Measurements from ENCODE around the gene MYO1G.
"Not testable (repeated sequence)": the region's sequence is repeated elsewhere in the genome, so short reads cannot be mapped to it uniquely, and the experiment has no call there.

The MYO1G gene

GRCh38 chr7:44999245-45000092 is 20.7 kb upstream of the MYO1G start:
- peak; percentile 99 to 100 for DNase-seq

DNA sequence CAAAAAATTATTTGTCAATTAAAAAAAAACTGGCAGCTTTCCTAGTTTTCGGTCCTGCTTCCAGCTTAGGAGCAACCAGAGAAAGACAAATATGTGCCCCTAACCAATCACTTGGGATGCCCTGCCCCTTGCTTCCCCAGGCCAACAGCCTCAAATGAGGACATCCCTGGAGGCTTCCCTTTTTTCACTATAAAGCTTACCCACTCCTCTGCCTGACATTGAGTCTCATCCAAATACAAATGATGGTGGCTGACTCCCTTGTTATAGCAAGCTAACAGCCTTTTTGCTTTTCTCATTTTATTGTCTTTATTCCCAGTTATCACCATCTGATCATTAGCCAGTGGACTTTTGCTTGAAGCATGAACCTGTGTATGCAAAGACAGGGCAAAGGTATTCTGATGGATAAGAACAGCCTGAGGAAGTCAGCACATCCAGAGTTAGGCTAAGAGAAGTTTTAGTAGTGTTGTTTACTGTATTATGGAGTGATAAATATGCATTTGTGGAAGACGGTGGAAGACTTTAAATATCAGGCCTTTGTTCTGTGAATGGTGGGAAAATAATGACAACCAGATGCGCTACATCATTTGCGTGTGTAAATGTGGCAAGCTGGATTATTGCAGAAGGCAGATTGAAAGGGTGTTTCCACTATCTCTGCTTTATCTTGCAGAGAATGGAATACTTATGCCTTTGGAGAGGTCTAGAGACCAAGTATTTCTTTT is 19.5 kb upstream of the MYO1G start:
- DNase-seq, result no peak

GRCh38 chr7:44995555-44996493 is 17.0 kb upstream of the MYO1G start:
- DNase-seq, result no peak

- DNase-seq, result no peak
These were observed 16.2 kb upstream of the MYO1G start for GRCh38 chr7:44994877-44995554.

DNA sequence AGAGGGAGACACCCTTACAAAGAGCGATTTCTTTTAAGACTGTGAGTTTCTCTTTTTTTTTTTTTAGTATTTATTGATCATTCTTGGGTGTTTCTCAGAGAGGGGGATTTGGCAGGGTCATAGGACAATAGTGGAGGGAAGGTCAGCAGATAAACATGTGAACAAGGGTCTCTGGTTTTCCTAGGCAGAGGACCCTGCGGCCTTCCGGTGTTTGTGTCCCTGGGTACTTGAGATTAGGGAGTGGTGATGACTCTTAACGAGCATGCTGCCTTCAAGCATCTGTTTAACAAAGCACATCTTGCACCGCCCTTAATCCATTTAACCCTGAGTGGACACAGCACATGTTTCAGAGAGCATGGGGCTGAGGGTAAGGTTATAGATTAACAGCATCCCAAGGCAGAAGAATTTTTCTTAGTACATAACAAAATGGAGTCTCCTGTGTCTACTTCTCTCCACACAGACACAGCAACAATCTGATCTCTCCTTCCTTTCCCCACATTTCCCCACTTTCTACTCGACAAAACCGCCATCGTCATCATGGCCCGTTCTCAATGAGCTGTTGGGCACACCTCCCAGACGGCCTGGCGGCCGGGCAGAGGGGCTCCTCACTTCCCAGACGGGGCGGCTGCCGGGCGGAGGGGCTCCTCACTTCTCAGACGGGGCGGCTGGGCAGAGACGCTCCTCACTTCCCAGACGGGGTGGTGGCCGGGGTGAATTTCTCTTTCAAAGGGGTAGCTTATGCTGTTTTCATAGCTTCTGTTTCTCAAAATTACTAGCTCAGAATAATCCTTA is 13.4 kb upstream of the MYO1G start:
- DNase-seq, result not testable (repeated sequence)

- DNase-seq, result no peak
These were observed 11.6 kb upstream of the MYO1G start for GRCh38 chr7:44990109-44991023.

DNA sequence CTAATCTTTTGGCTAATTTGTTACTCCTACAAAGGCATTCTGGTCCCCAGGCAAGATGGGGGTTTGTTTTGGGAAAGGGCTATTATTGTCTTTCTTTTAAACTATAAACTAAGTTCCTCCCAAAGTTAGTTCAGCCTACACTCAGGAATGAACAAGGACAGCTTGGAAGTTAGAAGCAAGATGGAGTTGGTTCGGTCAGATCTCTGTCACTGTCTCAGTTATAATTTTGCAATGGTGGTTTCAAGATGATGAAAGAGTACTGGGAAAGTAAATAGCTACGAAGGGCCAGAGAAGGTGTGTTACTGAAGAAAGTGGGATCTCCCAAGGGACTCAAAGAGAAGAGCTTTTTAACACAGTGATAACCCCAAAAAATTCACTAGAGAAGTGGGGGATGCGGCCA is 10.3 kb upstream of the MYO1G start:
- DNase-seq, result no peak

GRCh38 chr7:44988701-44989100 is 9.9 kb upstream of the MYO1G start:
- no peak for DNase-seq

DNA sequence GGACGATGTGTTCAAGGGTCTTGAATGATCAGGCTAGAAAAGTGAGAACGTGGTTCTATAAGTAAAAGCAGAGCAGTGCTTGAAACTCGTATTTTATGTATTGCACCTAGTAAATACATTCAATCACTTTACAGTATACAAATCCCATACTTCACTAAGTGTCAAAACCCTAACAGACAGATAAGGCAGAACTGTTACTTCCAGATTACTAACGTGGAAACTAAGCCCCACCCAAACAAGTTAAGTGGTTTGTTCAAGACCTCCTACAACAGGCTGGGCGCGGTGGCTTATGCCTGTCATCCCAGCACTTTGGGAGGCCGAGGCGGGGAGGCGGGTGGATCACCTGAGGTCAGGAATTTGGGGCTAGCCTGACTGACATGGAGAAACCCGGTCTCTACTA is 9.2 kb upstream of the MYO1G start:
- DNase-seq, result no peak

- no peak for DNase-seq
These were observed 8.6 kb upstream of the MYO1G start for GRCh38 chr7:44987457-44987856.

DNA sequence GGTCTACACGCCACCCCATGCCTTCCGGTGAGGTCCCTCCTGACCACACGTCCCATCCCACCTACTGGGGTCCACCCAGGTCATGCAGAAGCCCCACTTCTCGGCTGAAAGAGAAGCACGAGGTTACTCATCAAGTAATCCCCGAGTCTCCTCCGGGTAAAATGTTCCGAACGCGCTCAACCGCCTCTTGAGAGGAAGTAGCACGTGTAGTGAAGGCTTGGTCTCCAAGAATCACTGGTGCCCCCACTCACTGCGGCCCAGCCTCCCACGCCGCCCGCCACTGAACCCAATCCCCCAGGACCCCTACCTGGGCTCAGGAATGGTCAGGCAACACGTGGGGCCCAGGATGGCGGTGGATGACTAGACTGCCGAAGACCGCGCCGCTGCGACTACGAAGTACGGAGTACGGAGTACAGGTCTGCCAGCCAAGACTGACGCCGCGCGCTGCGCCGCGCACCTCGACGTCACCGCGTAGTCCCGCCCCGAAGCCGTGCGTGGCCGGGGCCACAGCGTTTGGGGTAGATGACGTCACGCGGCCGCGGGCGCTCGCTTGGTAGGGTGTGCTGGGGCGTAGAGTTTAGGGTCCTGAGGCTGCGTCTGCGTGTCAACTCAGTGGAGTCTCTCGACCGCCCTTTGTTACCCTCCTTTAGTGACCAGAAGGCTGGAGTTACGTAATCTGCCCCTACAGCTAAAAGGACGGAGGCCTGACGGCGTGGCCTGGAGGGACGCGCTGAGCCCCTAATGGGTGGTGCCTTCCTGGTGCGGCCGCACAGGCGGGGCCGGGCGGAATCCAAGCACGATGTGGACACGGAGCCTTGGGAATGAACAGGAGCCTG is 7.6 kb upstream of the MYO1G start:
- peak; percentile 96 to 98 for DNase-seq

DNA sequence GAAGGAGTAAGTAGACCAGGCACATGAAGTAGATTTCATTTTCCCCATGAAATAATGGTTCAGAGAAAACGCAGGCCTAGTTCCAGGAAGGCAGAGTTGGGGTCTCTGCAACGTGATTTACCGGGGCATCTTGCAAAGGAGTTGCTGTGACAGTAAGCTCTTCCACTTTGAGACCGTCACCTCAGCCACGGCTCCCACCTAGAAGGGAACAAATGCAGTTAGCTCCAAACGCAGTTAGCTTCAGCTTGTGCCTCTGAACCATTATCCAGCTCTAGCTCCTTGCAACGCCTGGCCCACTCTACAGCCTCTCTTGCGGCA is 7.0 kb upstream of the MYO1G start:
- DNase-seq, result no peak

- no peak for DNase-seq
These were observed 6.3 kb upstream of the MYO1G start for GRCh38 chr7:44985033-44985695.

DNA sequence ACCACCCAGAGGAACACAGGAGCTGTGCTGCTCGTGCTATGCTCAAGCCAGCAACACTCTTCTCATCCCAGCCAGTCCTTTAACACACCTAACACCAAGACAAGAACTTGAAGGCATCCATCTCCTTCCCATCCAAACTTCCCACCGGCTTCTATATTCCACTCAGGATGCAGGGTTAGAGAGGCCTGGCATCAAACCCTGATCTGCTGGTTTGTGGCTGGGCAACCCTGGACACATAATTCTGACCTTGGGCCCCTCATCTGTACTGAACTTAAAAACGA is 5.6 kb upstream of the MYO1G start:
- DNase-seq, result no peak

DNA sequence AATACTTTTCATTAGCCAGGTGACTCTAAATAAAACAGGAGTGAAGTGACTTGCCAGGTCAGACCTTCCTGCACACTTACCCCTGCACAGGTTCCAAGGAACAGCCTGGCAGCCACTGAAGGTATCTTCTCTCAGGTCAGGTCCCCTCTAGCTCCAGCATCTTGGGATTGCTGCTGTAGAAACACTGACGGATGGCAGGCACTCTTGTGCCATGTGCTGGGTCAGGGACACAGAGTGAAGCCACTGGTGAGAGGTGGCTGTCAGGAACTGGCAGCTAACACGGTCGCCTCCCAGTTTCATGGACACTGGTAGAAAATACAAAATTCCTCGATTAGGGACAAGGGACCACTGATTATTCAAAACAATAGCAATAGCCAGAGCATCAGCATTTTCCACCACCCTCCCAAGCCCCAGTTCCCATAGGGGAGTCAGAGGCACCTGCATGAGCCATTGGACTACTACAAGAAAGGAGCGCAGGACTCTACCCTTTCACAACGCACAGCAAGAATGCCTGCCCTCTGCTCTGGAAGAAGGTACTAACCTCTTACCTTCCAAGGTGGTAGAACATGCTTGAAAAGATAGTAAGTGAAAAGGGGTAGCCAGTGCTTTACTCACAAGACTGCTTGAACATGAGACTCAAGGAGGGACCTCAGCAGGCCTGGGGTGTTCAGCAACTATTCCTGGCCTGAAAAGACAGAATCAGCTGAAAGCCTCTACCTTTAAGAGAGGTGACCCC is 5.1 kb upstream of the MYO1G start:
- no peak for DNase-seq

- no peak for DNase-seq
These were observed 4.2 kb upstream of the MYO1G start for GRCh38 chr7:44982970-44983369.

GRCh38 chr7:44982535-44982923 is 3.7 kb upstream of the MYO1G start:
- no peak for DNase-seq

- DNase-seq, result no peak
These were observed 2.4 kb upstream of the MYO1G start for GRCh38 chr7:44981035-44981706.
